Peyer's patch (tissue), 4 donors: ENCODE measurements around the gene SLC22A16. TPM values are rescaled to one million over a fixed set of nuclear protein-coding genes. Genes with fewer than 3 reads are reported as not detected.
"Not testable (repeated sequence)": the region's sequence is repeated elsewhere in the genome, so short reads cannot be mapped to it uniquely, and the experiment has no call there.

Experiments used
- DNase-seq, 3 donors: peaks; one replicate each; pipeline ENCODE4 v3.0.0-alpha.2; 2017 to 2019
- H3K27ac ChIP-seq, 4 donors: fragments of 200-600 bp; sonication (generic); one replicate each; pipeline ENCODE4 v1.5.1; 2016 to 2019
- H3K27me3 ChIP-seq, 2 donors: fragments of 200-600 bp; sonication (generic); one replicate each; pipeline ENCODE4 v1.5.1; 2019
- H3K36me3 ChIP-seq, 3 donors: fragments of 200-600 bp; sonication (generic); one replicate each; pipeline ENCODE4 v1.5.1; 2016 to 2019
- H3K4me1 ChIP-seq, 4 donors: fragments of 200-600 bp; sonication (generic); one replicate each; pipeline ENCODE4 v1.5.1; 2016 to 2019
- H3K4me3 ChIP-seq, 4 donors: fragments of 200-600 bp; sonication (generic); 1 replicate in 3 of 4; 2 replicates in 1 of 4; pipeline ENCODE4 v1.5.1; 2016 to 2019; ENCODE audit warnings: mild to moderate bottlenecking in 1 of 4
- H3K9me3 ChIP-seq, 4 donors: fragments of 200-600 bp; sonication (generic); one replicate each; pipeline ENCODE4 v1.5.1; 2016 to 2019; ENCODE audit warnings: mild to moderate bottlenecking in 1 of 4
- POLR2A ChIP-seq, 2 donors: fragments of 450-650 bp; IDR thresholded peaks; one replicate each; pipeline ENCODE4 v1.5.1; 2017; ENCODE audit warnings: antibody characterized with exemption in 2 of 2, mild to moderate bottlenecking in 2 of 2, moderate library complexity in 2 of 2
- total RNA-seq, 4 donors: library from RNA; depleted of rRNA; stranded (reverse); fragments of >200 nt; gene quantifications; one replicate each; pipeline ENCODE4 v1.1.0, GENCODE V29; 2016
- TF ChIP-seq, protein P1 (sequence below), 6 experiments: fragments of 450-650 bp in 4 of 6; fragments of 200-600 bp in 2 of 6; sonication (generic) in 1 of 6; IDR thresholded peaks; one replicate each; pipeline ENCODE4 v1.5.1; 2017 to 2019; ENCODE audit warnings: antibody characterized with exemption in 6 of 6, mild to moderate bottlenecking in 3 of 6, moderate library complexity in 1 of 6

SLC22A16 gene
- total RNA-seq, 4 donors from 2014 or later: not detected

DNA sequence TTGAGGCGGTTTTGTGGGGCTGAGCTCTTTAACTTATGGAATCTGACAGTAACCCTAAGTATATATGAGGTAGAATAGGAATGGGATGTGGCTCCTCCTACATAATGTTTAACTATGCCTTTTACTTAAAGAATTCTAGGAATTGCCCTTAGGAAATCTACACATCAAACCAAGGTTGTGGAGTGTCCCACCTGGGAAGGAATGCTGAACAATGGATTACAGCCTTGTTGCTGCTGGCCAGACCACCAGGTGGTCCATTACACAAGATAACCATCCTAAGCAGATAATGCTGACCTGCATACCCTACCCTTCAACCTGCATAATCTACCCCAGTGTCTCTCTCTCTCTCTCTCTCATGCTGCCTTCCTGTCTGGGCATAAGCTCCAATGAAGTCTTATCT is 35.0 kb upstream of the SLC22A16 start:
- Histone ChIP-seq H3K9me3 (no peaks in the 10 kb centered on the region), H3K27me3 (no peaks in the 10 kb centered on the region), H3K27ac (no peak overlapping the region), H3K4me3 (no peak overlapping the region), H3K36me3 (no peaks in the 10 kb centered on the region), H3K4me1 (peaks cover 0 to 5% (median 0%) of the 10 kb centered on the region in 4 donors)
- TF ChIP-seq, protein P1, sequence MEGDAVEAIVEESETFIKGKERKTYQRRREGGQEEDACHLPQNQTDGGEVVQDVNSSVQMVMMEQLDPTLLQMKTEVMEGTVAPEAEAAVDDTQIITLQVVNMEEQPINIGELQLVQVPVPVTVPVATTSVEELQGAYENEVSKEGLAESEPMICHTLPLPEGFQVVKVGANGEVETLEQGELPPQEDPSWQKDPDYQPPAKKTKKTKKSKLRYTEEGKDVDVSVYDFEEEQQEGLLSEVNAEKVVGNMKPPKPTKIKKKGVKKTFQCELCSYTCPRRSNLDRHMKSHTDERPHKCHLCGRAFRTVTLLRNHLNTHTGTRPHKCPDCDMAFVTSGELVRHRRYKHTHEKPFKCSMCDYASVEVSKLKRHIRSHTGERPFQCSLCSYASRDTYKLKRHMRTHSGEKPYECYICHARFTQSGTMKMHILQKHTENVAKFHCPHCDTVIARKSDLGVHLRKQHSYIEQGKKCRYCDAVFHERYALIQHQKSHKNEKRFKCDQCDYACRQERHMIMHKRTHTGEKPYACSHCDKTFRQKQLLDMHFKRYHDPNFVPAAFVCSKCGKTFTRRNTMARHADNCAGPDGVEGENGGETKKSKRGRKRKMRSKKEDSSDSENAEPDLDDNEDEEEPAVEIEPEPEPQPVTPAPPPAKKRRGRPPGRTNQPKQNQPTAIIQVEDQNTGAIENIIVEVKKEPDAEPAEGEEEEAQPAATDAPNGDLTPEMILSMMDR (IDR thresholded peaks at IDR 0.05): no peak
- TF ChIP-seq POLR2A (IDR thresholded peaks at IDR 0.05): no peak
- no peak for DNase-seq

DNA sequence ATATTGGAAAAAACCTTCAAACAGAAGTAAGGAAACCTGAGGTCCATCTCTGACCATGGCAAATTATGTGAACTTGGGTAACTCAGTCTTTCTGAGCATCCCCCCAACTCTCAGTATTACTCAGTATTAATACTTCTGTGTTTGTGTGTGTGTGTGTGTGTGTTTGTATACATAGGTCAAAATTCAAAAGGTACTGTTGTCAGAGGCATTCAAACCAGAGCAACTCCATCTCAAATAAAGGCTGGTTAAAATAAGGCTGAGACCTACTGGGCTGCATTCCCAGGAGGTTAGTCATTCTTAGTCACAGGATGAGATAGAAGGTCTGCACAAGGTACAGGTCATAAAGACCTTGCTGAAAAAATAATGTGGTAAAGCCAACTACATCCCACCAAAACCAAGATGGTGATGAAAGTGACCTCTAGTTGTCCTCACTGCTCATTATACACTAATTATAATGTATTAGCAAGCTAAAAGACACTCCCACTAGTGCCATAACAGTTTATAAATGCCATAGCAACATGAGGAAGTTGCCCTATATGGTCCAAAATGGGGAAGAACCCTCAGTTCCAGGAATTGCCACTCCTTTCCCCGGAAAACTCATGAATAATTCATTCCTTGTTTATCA is 33.3 kb upstream of the SLC22A16 start:
- TF ChIP-seq POLR2A (IDR thresholded peaks at IDR 0.05): no peak
- TF ChIP-seq, protein P1 (IDR thresholded peaks at IDR 0.05): no peak
- Histone ChIP-seq H3K4me3 (no peak overlapping the region), H3K9me3 (no peaks in the 10 kb centered on the region), H3K27me3 (no peaks in the 10 kb centered on the region), H3K4me1 (peaks cover 0 to 5% (median 0%) of the 10 kb centered on the region in 4 donors), H3K27ac (no peak overlapping the region), H3K36me3 (no peaks in the 10 kb centered on the region)
- DNase-seq: no peak

DNA sequence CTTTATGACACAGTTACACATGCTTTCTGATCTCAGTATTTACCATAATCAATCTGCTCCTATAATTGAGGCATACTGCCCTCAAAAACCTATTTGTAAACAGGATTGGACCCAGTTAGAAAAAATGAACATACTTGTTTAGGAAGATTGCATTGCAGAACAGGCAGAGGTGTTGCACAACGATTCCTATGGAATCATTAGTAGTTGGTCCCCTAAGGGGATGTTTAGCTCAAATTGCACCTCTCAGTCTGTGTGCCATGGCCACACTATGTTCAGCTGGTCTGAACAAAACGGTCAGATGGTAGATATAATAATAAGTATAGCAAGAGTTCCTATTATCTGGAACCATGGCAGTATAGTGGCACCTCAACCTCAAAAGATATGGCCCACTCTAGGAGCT is 28.5 kb upstream of the SLC22A16 start:
- not testable (repeated sequence) for DNase-seq, H3K4me1 ChIP-seq, H3K27me3 ChIP-seq, H3K4me3 ChIP-seq, H3K36me3 ChIP-seq, H3K27ac ChIP-seq, H3K9me3 ChIP-seq

DNA sequence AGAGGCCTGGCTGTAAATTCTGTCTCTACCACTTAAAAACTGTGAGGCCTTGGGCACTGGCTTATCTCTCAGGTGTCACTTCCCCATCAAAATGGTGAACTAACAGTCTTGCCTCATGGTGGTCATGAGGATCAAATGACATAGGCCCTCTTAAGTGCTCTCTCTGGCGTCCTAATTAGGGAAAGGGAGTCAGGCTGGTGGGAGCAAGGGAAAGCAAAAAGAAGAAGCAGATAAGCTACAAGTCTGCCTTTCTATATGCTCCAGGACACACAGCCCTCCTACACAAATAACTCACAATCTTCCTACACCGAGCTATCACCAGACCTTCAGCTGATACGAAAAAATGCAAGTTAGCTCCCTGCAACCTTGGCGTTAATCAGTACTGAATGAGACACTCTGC is 19.5 kb upstream of the SLC22A16 start:
- H3K9me3 ChIP-seq: no peaks in the 10 kb centered on the region
- no peak for DNase-seq
- no peak overlapping the region for H3K4me3 ChIP-seq
- TF ChIP-seq, protein P1 (IDR thresholded peaks at IDR 0.05): no peak
- TF ChIP-seq POLR2A (IDR thresholded peaks at IDR 0.05): no peak
- H3K27ac ChIP-seq: no peak overlapping the region
- no peaks in the 10 kb centered on the region for H3K4me1 ChIP-seq
- no peaks in the 10 kb centered on the region for H3K36me3 ChIP-seq
- no peaks in the 10 kb centered on the region for H3K27me3 ChIP-seq

DNA sequence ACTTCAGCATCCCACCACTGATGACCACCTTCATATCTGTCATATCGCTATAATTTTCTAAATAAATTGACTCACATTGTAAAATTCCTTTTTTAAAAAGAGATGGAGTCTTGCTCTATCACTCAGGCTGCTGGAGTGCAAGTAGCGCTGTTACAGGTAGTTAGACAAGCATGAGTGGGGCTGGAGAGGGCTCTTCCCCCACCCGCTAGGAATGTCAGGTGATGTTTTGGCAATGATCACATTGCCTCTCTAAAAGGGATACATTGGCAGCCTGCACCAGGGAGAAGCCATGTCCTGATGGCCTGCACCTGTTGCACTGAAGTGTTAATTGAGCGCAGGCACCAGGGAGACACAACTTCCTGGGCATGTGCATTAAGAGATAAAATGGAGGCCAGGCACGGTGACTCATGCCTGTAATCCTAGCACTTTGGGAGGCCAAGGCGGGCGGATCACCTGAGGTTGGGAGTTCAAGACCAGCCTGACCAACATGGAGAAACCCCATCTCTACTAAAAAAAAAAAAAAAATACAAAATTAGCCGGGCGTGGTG is 16.9 kb upstream of the SLC22A16 start:
- H3K4me1 ChIP-seq: no peaks in the 10 kb centered on the region
- DNase-seq: no peak
- no peaks in the 10 kb centered on the region for H3K36me3 ChIP-seq
- no peak overlapping the region for H3K4me3 ChIP-seq
- no peaks in the 10 kb centered on the region for H3K27me3 ChIP-seq
- no peak overlapping the region for H3K27ac ChIP-seq
- no peak for TF ChIP-seq POLR2A (IDR thresholded peaks at IDR 0.05)
- TF ChIP-seq, protein P1 (IDR thresholded peaks at IDR 0.05): no peak
- H3K9me3 ChIP-seq: no peaks in the 10 kb centered on the region

DNA sequence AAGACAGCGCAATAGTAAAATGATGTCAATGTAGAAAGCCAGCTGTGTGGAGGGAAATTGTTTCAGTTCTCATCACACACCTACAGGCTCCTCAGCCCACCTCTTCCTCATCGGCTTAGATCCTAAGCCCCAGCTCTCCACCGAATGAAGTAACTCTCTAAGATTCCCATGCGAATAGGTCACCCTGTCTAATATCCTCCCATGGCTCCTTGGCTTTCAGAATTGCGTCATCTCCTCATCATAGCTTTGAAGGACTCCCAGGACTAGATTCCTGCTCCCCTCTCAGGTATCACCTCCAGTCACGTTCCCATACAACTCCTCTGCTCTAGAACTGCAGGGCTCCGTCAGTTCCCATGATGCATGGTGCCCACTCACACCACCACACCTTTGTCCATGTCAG is 16.2 kb upstream of the SLC22A16 start:
- DNase-seq: no peak
- H3K9me3 ChIP-seq: no peaks in the 10 kb centered on the region
- no peaks in the 10 kb centered on the region for H3K27me3 ChIP-seq
- H3K27ac ChIP-seq: no peak overlapping the region
- TF ChIP-seq, protein P1 (IDR thresholded peaks at IDR 0.05): no peak
- no peak for TF ChIP-seq POLR2A (IDR thresholded peaks at IDR 0.05)
- no peak overlapping the region for H3K4me3 ChIP-seq
- no peaks in the 10 kb centered on the region for H3K36me3 ChIP-seq
- no peaks in the 10 kb centered on the region for H3K4me1 ChIP-seq
